Ascending aorta (tissue), 2 donors: ENCODE results near the gene PPARD. TPM values are rescaled to one million over a fixed set of nuclear protein-coding genes. Genes with fewer than 3 reads are reported as not detected.
A peak's percentile ranks its signal among the peaks of the same experiment; 100 is the strongest.

Experiments used
- DNase-seq, 2 donors: peaks; one replicate each; pipeline ENCODE4 v3.0.0-alpha.2; 2019; ENCODE audit warnings: low spot score in 2 of 2
- H3K27ac ChIP-seq, 2 donors: fragments of 200-600 bp; sonication (generic); one replicate each; pipeline ENCODE4 v1.5.1; 2016 to 2017; ENCODE audit warnings: mild to moderate bottlenecking in 1 of 2
- H3K27me3 ChIP-seq: fragments of 200-600 bp; sonication (generic); one replicate; pipeline ENCODE4 v1.5.1; 2017
- H3K36me3 ChIP-seq, 2 donors: fragments of 200-600 bp; sonication (generic); one replicate each; pipeline ENCODE4 v1.5.1; 2016
- H3K4me1 ChIP-seq, 2 donors: fragments of 200-600 bp; sonication (generic); one replicate each; pipeline ENCODE4 v1.5.1; 2016 to 2017; ENCODE audit warnings: mild to moderate bottlenecking in 1 of 2
- H3K4me3 ChIP-seq, 2 donors: fragments of 200-600 bp; sonication (generic); one replicate each; pipeline ENCODE4 v1.5.1; 2016 to 2017; ENCODE audit warnings: mild to moderate bottlenecking in 1 of 2
- H3K9me3 ChIP-seq, 2 donors: fragments of 200-600 bp; sonication (generic); one replicate each; pipeline ENCODE4 v1.5.1; 2016
- intact Hi-C: fragments of 100-400 bp; cut with DNase I; formaldehyde crosslinking; loops from one replicate; pipeline ENCODE4 v1.15.1; 2023
- total RNA-seq: library from RNA; depleted of rRNA; stranded (reverse); fragments of >200 nt; gene quantifications from one replicate; pipeline ENCODE4 v1.1.0, GENCODE V29; 2016
- TF ChIP-seq, protein P1 (sequence below), 3 experiments: fragments of 200-600 bp in 2 of 3; fragments of 450-650 bp in 1 of 3; sonication (generic) in 2 of 3; IDR thresholded peaks; one replicate each; pipeline ENCODE4 v1.5.1; 2016 to 2019; ENCODE audit warnings: antibody characterized with exemption in 3 of 3, mild to moderate bottlenecking in 1 of 3, moderate library complexity in 1 of 3

Gene PPARD
- total RNA-seq, 1 donor from 2014 or later, result 21.1 TPM

DNA sequence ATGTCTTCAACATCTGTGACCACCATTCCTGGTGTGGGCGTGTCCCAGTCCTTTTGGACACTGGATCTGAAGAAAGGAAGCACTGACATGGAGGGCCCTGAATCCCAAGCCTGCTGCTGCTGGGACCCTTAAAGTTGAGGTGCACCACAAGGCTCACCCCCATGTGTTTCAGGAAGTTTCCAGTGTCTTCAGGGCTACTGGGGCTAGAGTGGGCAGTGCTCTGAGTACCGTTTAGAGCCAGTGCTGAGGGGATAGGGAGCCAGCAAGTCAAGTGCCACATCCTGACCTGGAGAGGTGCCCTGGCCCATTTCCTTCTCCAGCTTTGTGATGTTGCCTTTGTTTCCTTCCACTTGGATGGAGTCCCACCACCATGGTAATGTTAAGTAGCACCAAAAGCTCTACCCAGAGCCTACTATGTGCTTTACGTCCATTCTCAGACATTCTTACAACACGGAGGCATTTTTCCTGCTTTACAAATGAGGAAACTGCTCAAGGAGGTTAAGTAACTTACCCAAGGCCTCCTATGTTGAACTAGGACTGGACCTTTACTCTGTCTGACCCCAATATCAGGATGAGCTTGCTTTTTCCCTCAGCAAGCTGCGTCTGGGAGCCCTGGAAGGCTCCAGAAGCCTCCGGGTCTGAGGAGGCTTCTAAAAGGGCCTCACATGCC is 45.3 kb upstream of the PPARD start:
- TF ChIP-seq, protein P1, sequence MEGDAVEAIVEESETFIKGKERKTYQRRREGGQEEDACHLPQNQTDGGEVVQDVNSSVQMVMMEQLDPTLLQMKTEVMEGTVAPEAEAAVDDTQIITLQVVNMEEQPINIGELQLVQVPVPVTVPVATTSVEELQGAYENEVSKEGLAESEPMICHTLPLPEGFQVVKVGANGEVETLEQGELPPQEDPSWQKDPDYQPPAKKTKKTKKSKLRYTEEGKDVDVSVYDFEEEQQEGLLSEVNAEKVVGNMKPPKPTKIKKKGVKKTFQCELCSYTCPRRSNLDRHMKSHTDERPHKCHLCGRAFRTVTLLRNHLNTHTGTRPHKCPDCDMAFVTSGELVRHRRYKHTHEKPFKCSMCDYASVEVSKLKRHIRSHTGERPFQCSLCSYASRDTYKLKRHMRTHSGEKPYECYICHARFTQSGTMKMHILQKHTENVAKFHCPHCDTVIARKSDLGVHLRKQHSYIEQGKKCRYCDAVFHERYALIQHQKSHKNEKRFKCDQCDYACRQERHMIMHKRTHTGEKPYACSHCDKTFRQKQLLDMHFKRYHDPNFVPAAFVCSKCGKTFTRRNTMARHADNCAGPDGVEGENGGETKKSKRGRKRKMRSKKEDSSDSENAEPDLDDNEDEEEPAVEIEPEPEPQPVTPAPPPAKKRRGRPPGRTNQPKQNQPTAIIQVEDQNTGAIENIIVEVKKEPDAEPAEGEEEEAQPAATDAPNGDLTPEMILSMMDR (IDR thresholded peaks at IDR 0.05), result no peak
- Histone ChIP-seq H3K27me3 (no peaks in the 10 kb centered on the region), H3K27ac (peak overlapping the region in 1 of 2 donors; percentile 15), H3K4me3 (peak overlapping the region in 1 of 2 donors; percentile 53), H3K9me3 (no peaks in the 10 kb centered on the region), H3K4me1 (peaks cover 0 to 3% of the 10 kb centered on the region in 2 donors), H3K36me3 (peaks cover 24 to 32% of the 10 kb centered on the region in 2 donors)
- no peak for DNase-seq
- intact Hi-C loops, result loop anchor here (2.0 kb wide), 1 partner anchor 152 kb away; no protein-coding TSS in a partner anchor

DNA sequence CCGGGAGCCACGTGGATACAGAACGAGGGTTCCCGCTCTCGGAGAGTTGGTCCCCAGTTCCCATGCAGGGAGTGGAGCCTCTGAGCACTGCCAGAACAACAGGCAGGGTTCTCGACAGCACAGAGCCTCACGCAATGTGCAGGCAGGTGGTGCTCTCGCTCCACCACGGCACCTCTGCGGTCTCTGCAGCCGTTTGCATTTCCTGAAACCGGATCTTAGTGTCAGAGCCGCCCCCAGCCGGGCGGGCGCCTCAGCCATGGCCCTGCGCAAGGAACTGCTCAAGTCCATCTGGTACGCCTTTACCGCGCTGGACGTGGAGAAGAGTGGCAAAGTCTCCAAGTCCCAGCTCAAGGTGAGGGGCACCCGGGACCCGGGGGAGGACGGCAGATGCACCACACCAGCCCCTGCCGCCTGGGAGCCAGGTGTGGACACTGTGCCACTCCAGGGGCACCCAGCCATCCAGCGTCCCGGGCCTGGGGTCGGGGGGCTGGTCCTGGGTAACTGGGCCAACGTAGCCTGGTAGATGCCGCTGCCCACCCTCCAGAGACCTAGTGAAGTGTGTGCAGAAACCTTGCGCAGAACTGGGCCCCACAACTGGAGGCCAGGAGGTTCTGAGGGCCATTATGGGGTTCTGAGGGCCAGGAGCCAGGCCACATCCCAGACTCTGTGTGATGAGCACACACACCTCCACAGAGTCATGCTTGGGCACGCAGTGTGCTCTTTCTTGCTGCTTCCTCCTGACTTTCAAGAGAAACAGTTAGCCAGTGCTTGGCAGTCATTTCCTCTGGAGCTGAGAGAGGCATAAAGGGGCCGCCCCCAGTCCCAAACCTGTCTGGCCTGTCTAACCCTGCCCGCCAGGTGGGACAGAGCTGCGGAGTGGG is 44.5 kb upstream of the PPARD start, which contains the start of gene DEF6:
Gene DEF6 (plus strand): TSS at position 218 of the 881 bp plus-strand sequence. CDS start 39 bp downstream, at position 257.
- DNase-seq, result peak; percentile 62 to 86
- H3K4me1 ChIP-seq, result peaks cover 0 to 3% of the 10 kb centered on the region in 2 donors
- H3K9me3 ChIP-seq, result no peaks in the 10 kb centered on the region
- H3K27me3 ChIP-seq, result no peaks in the 10 kb centered on the region
- intact Hi-C loops, result loop anchor here (2.0 kb wide), 1 partner anchor 151 kb away; no protein-coding TSS in a partner anchor
- H3K27ac ChIP-seq, result peak within 1 kb of the TSS; percentile 7 to 15
- peak within 1 kb of the TSS; percentile 21 to 53 for H3K4me3 ChIP-seq
- peaks cover 17 to 24% of the 10 kb centered on the region in 2 donors for H3K36me3 ChIP-seq
- TF ChIP-seq, protein P1 (IDR thresholded peaks at IDR 0.05), result peak; percentile 43 to 83 (median 68)

GRCh38 chr6:35298625-35299140 is 43.7 kb upstream of the PPARD start:
- H3K27ac ChIP-seq, result peak overlapping the region in 1 of 2 donors; percentile 7
- H3K4me3 ChIP-seq, result peak overlapping the region in 1 of 2 donors; percentile 53
- H3K9me3 ChIP-seq, result no peaks in the 10 kb centered on the region
- TF ChIP-seq, protein P1 (IDR thresholded peaks at IDR 0.05), result no peak
- H3K27me3 ChIP-seq, result no peaks in the 10 kb centered on the region
- DNase-seq, result no peak
- peaks cover 0 to 3% of the 10 kb centered on the region in 2 donors for H3K4me1 ChIP-seq
- peaks cover 9 to 16% of the 10 kb centered on the region in 2 donors for H3K36me3 ChIP-seq
- intact Hi-C loops, result no loop called here

GRCh38 chr6:35299674-35300073 is 42.7 kb upstream of the PPARD start:
- DNase-seq, result no peak
- Histone ChIP-seq H3K27ac (no peak overlapping the region), H3K9me3 (no peaks in the 10 kb centered on the region), H3K4me3 (no peak overlapping the region), H3K27me3 (no peaks in the 10 kb centered on the region), H3K36me3 (peaks cover 5 to 13% of the 10 kb centered on the region in 2 donors), H3K4me1 (peaks cover 0 to 3% of the 10 kb centered on the region in 2 donors)
- intact Hi-C loops, result no loop called here
- TF ChIP-seq, protein P1 (IDR thresholded peaks at IDR 0.05), result no peak

GRCh38 chr6:35300848-35301247 is 41.5 kb upstream of the PPARD start:
- Histone ChIP-seq H3K27ac (no peak overlapping the region), H3K4me3 (no peak overlapping the region), H3K9me3 (no peaks in the 10 kb centered on the region), H3K4me1 (peaks cover 0 to 3% of the 10 kb centered on the region in 2 donors), H3K27me3 (no peaks in the 10 kb centered on the region), H3K36me3 (peaks cover 0 to 1% of the 10 kb centered on the region in 2 donors)
- intact Hi-C loops, result no loop called here
- no peak for DNase-seq
- TF ChIP-seq, protein P1 (IDR thresholded peaks at IDR 0.05), result no peak
